GM21515 (cell line): ENCODE measurements around the gene CORIN.
"Not testable (repeated sequence)": the region's sequence is repeated elsewhere in the genome, so short reads cannot be mapped to it uniquely, and the experiment has no call there.

Experiments
- ATAC-seq: cut with Tn5 transposase; IDR thresholded peaks from one replicate; pipeline ENCODE4 v1.9.1; 2021; ENCODE audit not compliant: unreplicated experiment

The CORIN gene

DNA sequence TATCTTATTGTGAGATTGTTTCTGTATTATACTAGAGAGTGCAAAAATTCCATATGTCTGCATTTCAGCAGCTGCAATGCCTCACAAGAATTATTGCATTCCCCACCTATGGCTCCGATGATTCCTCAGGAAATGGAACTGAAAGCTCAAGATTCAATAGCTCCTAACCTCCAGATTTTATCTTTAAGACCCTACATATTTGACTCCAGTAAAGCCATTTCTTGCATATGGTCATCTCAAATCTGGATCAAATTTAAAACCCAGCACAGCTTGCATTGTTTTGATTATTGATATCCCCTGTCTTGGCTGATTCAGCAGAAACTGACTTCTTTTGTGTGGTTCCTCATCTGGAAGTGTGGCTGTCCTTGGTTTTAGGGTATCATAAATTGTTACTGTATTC, 142.6 kb downstream of the CORIN start:
- ATAC-seq: no peak

DNA sequence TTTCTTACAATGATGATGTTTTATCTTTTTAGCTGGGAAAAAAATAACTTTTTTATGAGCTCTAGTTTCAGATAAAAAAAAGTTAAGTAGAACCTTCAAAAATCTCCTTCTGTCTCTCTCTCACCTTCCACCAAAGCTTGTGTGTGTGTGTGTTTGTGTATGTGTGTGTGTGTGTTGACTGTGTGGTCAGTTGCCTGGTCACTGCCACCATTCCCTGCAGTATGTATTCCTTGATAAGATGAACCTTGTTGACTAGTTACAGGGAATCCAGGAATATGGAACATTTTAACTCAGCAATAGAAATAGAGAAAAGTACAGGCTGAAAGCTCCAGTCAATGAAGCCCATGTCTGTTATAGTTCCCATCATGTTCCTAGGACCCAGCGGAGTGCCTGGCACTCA, 143.5 kb downstream of the CORIN start:
- ATAC-seq: no peak

DNA sequence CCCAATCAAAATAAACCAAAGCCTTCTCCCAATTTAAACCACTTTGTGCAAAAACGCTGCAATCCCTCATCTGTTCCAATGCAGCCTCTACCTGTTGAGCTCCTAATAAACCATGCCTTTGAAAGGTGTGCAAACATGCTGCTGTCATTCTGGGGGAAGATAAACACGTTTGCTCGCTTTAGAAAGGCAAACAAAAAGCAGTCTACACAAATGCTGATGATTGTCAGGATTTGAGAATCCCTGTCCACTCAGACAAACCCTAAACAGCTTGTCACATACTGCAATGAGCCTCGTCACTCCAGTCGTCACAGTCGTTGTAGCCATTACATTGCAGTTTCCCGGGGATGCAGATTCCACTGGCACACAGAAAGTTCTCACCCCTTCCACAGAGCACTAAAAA, 145.2 kb downstream of the CORIN start:
- ATAC-seq: no peak

DNA sequence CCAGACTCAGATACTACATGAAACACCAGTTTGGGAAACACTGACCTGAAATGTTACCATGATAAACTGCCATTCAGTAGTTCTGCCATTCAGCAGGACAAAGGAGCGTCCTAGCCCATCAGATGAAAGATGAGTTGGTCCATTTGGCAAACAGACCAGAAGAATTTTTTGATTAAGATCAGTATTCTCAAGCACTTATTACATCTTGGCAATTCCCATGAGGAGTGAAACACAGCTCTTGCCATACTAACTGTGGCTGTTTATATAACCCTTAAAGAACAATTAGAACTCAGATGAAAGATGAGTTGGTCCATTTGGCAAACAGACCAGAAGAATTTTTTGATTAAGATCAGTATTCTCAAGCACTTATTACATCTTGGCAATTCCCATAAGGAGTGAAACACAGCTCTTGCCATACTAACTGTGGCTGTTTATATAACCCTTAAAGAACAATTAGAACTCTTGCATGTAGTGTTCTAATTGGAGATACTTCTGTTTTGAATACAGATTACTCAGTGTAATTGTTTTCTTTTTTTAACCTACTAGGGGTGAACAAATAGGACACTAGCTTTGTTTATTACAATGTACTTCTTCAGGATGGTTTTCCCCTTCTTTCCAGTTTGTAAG, 146.0 kb downstream of the CORIN start:
- not testable (repeated sequence) for ATAC-seq

DNA sequence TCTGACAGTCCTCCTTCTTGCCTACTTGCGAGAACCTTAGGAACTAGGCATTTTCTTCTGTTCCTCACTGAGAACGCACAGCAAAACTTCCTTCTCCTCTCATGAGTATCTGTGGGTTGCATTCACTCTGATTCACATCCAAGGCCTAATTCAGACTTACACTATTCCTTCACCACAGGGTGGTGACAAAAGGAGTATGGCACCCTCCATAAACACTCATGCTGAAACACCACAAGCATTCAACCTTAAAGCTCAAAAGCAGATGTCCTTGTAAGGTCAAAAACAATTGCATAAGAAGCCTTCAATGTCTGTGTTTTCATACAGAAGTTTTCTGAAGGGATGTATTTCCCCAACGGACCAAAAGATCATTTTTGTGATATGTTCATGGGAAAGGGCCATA, 147.3 kb downstream of the CORIN start:
- ATAC-seq: no peak

DNA sequence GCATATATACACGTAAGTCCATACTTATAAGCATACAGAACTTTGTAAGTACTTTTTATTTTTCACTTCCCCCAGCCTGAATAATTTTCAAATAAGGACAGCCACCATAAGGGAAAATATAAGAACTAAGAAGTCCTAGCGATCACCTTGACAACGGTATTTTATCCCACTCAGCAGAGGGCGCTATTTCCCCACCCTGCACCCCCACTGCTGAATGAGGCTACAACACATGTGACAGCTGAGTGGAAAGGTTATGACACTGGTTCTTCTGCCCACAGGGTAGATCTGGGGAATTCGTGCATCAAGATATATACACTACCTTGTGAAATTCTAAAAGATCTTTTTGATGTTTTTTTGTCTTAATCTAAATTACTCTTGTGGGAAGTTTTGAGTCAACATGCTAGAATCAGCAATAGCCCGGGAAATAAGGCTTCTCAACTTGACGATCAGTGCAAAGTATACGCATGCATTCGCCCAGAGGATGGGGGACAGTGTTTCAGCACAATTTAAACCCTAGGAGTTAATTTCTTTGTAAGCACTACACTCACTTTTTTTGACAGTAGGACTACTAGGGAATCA, 151.5 kb downstream of the CORIN start:
- peak; percentile 73 for ATAC-seq

DNA sequence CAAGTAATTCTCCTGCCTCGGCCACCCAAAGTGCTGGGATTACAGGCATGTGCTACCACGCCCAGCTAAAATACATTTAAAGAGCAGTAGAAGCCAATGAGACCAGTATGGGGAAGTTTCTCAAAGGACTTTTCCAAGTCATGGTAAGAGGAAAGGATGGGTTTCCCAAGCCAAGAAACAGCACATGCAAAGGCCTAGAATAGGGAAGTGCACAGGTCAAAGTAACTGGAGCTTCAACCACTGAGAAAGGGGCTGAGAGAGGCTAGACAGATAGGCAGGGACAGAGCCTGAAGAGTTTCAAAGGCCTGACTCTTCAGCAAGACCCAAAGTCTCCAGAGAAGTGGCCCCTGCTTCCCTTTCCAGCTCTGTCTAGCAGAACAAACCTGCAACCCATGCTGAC, 162.1 kb downstream of the CORIN start:
- ATAC-seq: no peak

DNA sequence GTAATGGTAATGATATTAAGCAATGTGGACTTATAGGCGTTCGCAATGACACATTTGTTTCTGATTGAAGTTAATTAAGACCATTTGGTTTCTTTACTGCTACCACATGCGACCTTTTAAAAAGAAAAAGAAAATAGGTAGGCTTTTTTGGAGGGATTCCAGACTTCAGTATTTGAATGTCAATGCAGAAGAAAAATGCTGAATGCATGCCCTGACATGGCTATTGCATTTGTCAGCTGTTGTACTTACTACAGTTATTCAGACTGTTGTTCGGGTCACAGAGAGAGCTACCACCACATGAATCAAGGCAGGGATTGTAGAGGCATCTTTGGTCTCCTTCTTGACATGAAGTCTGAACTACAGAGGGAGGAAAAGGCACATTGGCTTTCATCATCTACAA, 163.7 kb downstream of the CORIN start:
- no peak for ATAC-seq

DNA sequence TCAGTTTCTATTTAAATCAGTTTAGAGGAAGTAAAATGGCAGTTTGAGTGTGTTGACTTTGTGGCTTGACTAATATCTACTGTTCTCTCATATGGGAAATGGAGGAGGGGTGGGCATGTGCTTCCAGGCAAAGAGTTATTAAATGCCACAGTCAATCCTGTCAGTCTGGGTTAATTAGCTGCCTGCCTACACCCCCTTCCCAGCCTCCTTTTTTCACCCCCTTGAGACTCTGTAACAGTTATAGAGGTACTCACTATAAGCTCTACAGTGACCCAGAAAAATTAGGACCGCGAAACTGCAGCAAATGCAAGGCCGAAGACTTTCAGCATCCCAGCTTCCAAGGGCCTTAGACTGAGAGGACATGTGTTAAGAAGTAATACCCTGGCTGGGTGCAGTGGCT, 165.2 kb downstream of the CORIN start:
- ATAC-seq: no peak

DNA sequence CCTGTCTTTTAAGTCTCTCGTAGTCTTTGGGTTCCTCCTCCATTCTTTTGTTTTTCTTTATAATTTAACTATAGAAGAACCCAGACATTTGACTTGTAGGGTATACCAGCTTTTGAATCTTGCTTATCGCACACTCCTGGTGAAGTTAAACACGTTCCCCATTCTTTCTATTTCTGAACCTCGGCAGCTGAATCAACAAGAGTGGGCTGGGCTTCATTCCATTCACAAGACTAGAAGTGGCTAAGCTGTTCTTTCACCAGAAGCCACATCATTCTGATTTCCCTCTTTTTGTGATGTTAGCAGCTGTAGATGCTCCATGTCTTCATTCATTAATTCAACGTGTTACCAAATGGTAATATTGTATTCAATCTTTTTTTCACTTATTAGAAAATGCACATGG, 167.9 kb downstream of the CORIN start:
- no peak for ATAC-seq

DNA sequence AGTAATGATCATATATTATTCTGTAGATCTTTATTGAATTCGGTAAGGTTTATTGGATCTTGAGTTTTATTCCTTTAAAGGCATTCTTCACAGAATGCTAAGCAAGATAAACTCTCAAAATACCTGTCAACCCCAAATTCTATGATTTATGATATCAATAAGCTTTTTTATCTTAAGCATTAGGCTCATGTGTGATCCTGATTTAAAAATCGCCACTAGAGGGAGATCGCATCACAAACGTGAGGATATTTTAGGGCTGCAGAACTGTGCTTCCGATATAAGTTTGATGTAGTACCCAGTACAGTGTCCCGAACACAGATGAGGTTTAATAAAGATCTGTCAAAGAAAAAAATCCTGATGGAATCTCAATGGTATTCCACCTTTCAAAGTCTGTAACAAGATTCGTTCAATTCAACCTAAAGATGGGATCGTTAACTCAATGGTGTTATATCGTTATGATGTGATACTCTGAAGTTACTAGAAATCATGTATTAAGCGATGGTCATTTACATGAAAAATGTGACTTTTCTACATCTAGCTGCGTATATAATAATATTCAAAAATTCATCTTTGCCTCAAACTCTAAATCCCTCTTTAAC, 169.0 kb downstream of the CORIN start:
- no peak for ATAC-seq

DNA sequence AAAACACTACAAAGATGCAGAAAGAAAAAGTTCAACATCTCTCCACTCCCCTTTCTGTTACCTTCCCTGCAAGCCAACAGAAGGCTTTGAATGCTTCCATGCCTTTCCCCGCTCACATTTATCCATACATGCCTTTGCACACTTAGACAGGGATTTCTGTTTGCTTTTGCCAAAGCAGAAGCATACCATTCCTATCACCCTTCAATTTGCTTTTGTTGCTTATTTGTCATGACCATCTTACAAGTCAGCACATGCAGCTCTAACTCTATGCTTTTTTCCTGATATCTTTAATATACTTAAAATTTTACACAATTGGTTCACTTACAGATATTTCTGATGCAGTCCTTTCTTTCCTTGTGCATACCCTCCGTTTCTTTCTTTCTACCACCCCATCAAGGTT, 169.6 kb downstream of the CORIN start:
- ATAC-seq: no peak

DNA sequence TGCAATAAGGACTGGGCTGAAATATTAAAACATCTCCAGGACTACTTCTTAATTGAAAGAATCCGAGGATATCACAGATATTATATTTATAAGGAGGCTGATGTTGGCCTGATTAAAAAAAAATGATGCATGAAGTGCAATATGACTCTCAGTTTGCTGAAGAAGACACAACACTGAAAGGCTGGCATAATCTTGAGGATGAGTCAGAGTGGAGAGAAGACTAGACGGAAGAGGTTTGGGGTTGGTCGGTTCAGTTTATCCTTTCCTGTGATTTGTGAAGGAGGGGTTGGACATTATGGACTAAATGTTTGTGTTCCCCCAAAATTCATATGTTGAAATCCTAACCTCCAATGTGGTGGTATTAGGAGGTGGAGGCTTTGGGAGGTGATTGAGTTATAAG, 170.3 kb downstream of the CORIN start:
- ATAC-seq: no peak

DNA sequence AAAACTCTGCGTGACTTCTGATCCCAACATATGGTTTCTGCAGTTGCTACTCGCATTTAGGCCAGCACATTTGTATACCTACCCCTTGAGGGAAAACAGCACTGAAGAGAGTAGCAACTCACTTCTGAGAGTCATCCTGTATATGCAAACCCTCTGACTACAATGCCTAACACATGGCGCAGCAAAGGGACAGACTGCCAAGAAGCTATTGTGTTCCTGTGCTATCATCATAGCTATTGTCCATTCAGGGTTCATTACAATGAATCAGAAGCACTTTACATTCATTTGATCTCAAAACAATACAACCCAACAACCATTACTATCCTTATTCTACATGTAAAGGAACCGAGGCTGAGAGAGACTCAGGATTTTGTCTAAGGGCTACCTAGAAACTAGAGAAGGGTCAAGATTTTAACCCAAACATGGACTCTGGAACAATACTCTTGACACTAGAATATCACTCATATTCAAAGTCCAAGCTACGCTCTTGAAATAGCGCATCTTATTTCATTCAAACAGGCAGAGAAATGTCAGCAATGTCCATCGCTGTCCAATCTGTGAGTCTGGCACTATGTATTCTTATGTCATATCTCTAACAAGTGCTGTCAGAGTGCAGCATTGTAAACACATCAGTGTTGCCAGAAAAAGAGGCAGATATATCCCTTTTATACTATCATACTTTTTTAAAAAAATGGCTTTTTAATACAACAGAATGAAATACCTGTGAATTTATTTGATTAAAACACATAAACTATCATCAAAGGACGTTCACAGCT, 173.6 kb downstream of the CORIN start:
- no peak for ATAC-seq

DNA sequence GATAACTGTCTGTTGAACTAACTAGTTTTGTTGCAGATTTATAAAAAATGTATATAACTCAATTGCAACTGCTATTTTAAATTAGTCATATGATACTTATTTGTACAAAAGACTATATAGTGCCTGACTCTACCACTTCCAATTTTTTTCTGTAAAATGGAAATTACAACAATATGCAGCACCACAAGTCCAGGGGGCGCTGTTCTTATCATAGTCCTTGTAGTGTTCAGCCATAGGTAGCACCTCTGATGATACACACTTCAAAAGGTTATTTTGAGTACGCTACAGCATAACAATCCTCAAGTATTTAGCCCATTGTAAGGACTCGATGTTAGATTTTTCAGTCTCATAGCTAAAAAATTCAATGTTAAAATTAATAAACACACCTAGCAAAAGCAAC, 174.9 kb downstream of the CORIN start:
- no peak for ATAC-seq

DNA sequence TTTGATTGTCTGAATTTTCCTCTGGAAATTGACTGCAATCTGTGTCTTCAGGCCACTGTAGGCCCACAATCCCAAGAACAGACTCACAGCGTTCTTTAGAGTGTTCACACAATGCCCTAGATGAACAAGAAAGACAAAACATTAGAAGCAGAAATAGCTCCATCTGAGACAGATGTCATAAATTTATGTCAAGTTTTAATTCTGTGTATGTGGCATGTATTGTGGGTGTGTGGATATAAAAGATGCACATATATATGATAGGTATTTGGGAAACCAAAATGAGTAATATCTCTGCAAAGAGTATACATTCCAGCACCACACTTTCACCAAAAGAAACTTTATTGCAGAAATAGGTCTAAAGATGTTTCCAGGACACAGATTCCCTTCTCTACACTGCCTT, 176.1 kb downstream of the CORIN start:
- no peak for ATAC-seq

DNA sequence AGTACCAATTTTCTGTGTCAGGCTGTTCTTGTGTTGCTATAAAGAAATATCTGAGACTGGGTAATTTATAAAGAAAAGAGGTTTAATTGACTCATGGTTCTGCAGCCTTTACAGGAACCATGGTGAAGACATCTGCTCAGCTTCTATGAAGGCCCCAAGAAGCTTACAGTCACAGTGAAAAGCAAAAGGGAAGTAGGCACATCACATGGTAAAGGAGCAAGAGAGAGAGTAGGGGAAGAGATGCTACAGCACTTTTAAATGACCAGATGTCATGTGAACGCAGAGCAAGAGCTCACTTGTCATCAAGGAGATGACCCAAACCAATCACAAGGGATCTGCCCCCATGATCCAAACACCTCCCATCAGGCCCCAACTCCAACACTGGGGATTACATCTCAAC, 178.5 kb downstream of the CORIN start:
- no peak for ATAC-seq

DNA sequence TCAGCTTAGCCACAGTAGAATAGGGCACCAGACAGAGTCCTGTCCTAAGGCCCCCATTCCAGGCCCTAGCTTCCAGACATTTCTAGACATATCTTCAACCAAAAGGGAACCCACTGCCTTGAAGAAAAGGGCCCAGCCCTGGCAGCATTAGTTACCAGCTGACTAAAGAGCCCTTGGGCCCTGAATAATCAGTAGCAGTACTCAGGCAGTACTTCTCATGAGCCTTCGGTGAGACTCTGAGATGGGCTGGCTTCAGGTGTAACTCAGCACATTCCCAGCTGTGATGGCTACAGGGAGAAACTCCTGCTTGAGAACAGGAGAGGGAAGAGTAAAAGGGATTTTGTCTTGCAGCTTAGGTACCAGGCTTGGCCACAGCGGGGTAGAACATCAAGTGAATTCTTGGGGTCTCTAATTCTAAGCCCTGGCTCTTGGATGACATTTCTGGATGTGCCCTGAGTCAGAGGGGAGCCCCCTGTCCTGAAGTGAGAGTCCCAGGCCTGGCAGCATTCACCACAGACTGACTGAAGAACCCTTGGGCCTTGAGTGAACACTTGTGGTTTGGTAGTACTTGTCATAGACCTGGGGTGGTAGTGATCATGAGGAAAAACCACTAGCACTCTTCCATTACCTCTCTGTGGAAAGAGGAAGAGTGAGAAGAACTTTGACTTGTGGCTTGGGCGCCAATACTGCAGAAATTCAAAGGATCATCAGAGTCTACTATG, 182.7 kb downstream of the CORIN start:
- no peak for ATAC-seq

DNA sequence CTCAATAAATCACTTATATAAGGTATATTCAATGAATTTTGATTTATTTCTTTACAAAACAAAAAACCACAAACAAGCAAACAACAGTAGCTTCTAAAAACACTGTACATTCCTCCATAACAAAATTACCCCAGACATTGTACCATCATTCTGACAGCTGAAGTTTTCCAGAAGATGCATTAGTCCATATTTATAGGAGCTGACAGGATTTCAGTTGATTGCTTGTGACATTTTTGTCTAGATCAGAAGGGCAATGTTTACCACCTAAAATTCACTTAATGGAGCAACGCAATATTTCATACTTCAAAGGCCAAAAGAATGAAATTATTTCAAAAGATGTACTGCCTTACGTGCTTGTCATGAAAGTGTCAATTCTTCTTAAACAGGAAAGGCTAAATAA, 185.8 kb downstream of the CORIN start:
- no peak for ATAC-seq

DNA sequence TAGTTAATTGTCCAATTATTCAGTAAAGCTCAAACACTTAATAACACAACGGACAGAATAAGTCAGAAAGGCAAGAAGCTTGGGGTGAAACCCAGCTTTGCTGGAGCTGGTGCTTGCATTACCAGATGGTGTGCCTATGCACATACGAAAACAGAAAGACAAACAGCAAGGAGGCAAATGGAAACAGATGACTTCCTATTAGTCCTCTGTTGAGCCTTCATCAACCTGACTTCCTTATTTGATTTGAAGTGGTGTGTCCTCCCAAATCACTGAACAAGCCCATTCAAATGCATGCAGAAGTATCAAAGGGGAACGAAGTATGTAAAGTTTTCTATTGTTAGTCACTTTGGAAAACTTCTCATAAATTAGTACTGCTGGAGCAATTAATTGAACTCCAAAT, 186.6 kb downstream of the CORIN start:
- ATAC-seq: no peak

DNA sequence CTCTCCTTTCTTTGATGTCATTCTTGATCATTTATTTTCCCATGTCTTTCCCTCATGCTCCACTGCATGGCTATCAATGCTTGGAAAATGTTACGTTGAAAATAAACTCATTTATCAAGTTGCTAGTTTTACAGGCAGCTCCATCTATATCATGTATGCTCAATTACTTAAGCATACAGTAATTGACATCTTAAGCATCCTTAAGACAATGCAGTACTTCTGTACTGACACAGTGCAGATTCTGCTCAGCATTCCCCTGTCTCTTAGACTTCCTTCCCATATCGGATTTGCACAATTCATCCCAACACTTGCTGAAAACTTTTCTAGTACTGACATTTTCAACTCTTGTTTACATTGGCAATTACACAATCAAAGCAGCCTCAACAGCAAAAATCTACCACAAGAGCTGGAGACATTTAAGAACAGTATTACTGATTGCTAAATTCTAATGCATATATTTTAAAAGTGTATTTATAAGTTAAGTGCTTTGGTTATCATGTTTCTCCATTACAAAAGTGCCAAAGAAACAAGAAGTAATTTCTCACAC, 187.2 kb downstream of the CORIN start:
- no peak for ATAC-seq
